Effector CD8-positive, alpha-beta T cell (primary cell): ENCODE measurements around the gene PSMG1.
A peak's percentile ranks its signal among the peaks of the same experiment; 100 is the strongest.
"Not testable (repeated sequence)": the region's sequence is repeated elsewhere in the genome, so short reads cannot be mapped to it uniquely, and the experiment has no call there.

Experiments used
- DNase-seq: peaks from one replicate; lab custom pipeline; 2025; lab: John Stamatoyannopoulos, UW

Gene PSMG1

GRCh38 chr21:39188521-39189139, 5.4 kb upstream of the PSMG1 start:
- no peak for DNase-seq

GRCh38 chr21:39187141-39187540, 3.9 kb upstream of the PSMG1 start:
- DNase-seq, result no peak

- no peak for DNase-seq
Observed at GRCh38 chr21:39186676-39187075, 3.4 kb upstream of the PSMG1 start.

GRCh38 chr21:39185157-39185556, 1.9 kb upstream of the PSMG1 start:
- no peak for DNase-seq

GRCh38 chr21:39184050-39184980, 1.1 kb upstream of the PSMG1 start:
- no peak for DNase-seq

GRCh38 chr21:39182484-39183271, 573 bp downstream of the PSMG1 start:
- peak; percentile 22 for DNase-seq

GRCh38 chr21:39182016-39182415, 1.2 kb downstream of the PSMG1 start:
- no peak for DNase-seq

GRCh38 chr21:39181205-39181818, 1.9 kb downstream of the PSMG1 start:
- DNase-seq, result no peak

- DNase-seq, result no peak
Observed at GRCh38 chr21:39180429-39181019, 2.7 kb downstream of the PSMG1 start.

- DNase-seq, result no peak
Observed at GRCh38 chr21:39178421-39178820, 4.8 kb downstream of the PSMG1 start.

- no peak for DNase-seq
Observed at GRCh38 chr21:39176271-39176709, 7.0 kb downstream of the PSMG1 start.

- DNase-seq, result no peak
Observed at GRCh38 chr21:39175665-39176064, 7.6 kb downstream of the PSMG1 start.

GRCh38 chr21:39175154-39175553, 8.1 kb downstream of the PSMG1 start:
- no peak for DNase-seq

GRCh38 chr21:39173716-39174680, 9.3 kb downstream of the PSMG1 start:
- no peak for DNase-seq

GRCh38 chr21:39169906-39170305, 13.3 kb downstream of the PSMG1 start:
- DNase-seq, result no peak

GRCh38 chr21:39168800-39169199, 14.5 kb downstream of the PSMG1 start:
- DNase-seq, result no peak

- no peak for DNase-seq
Observed at GRCh38 chr21:39164523-39164922, 18.7 kb downstream of the PSMG1 start.

- DNase-seq, result no peak
Observed at GRCh38 chr21:39161064-39161463, 22.2 kb downstream of the PSMG1 start.

GRCh38 chr21:39159342-39160063, 23.7 kb downstream of the PSMG1 start:
- DNase-seq, result no peak

GRCh38 chr21:39157241-39157640, 26.0 kb downstream of the PSMG1 start:
- DNase-seq, result not testable (repeated sequence)
